Endothelial cell of umbilical vein (primary cell): Measurements from ENCODE around the gene POLA1. TPM values are rescaled to one million over a fixed set of nuclear protein-coding genes. Genes with fewer than 3 reads are reported as not detected.

Source experiments
- BruUV-seq: library from RNA; stranded (reverse); fragments of 400-500 nt; replicated peaks from 2 replicates; lab custom pipeline; 2021; lab: Mats Ljungman, UMichigan
- CTCF ChIA-PET: fragments of 300-600, 350-600 bp; sonication (Branson Sonifier 250); formaldehyde crosslinking; loops from one replicate; lab custom pipeline; 2021; ENCODE audit warnings: antibody characterized with exemption, inconsistent platforms; lab: Charles Lee
- POLR2A ChIA-PET: fragments of 300-600, 350-600 bp; sonication (Branson Sonifier 250); formaldehyde crosslinking; loops from one replicate; lab custom pipeline; 2021; ENCODE audit warnings: antibody characterized with exemption, inconsistent platforms; lab: Charles Lee
- DNase-seq: peaks from one replicate; pipeline ENCODE4 v3.0.0-alpha.2; 2011; ENCODE audit warnings: low read depth, low spot score
- FAIRE-seq: peaks from 2 replicates; lab custom pipeline; 2011; peaks lifted over from hg19 to GRCh38; lab: Jason Lieb, UNC
- H2AFZ ChIP-seq: 2 replicates; pipeline ENCODE4 v1.6.0; 2012; ENCODE audit warnings: low read depth, low read length, control low read depth, inconsistent platforms
- H3K27ac ChIP-seq: 2 replicates; pipeline ENCODE4 v1.5.1; 2011; ENCODE audit warnings: low read depth, mild to moderate bottlenecking, control low read depth, low read length, moderate library complexity; ENCODE audit not compliant: insufficient read depth
- H3K27me3 ChIP-seq, 2 experiments: 2 replicates each; pipeline versions ENCODE4 v1.6.0 to v1.6.1; 2011; ENCODE audit warnings: low read length in 2 of 2, mixed read lengths in 1 of 2; ENCODE audit not compliant: control insufficient read depth in 2 of 2, insufficient read depth in 2 of 2
- H3K36me3 ChIP-seq, 2 experiments: 2 replicates in 1 of 2; 3 replicates in 1 of 2; pipeline ENCODE4 v1.5.1; 2011; ENCODE audit warnings: low read length in 2 of 2, mild to moderate bottlenecking in 1 of 2, moderate library complexity in 1 of 2; ENCODE audit not compliant: control insufficient read depth in 2 of 2, insufficient read depth in 2 of 2; ENCODE audit errors: extremely low read depth in 1 of 2
- H3K4me1 ChIP-seq: 3 replicates; pipeline ENCODE4 v1.5.1; 2011; ENCODE audit warnings: mild to moderate bottlenecking, low read length; ENCODE audit not compliant: control insufficient read depth, insufficient read depth; ENCODE audit errors: extremely low read depth
- H3K4me2 ChIP-seq: 2 replicates; pipeline ENCODE4 v1.6.1; 2011; ENCODE audit warnings: low read length, control low read depth, mixed read lengths; ENCODE audit not compliant: insufficient read depth
- H3K4me3 ChIP-seq, 3 experiments: fragments of 200-600 bp in 1 of 3; sonication (generic), shearing (Covaris generic) in 1 of 3; replicated peaks in 1 of 3; 2 replicates each; pipeline ENCODE4 v1.5.1; 2011 to 2016; ENCODE audit warnings: control low read depth in 3 of 3, low read length in 3 of 3, mild to moderate bottlenecking in 2 of 3, inconsistent platforms in 1 of 3, low read depth in 1 of 3, moderate library complexity in 1 of 3; ENCODE audit not compliant: insufficient read depth in 1 of 3
- H3K79me2 ChIP-seq: 2 replicates; pipeline ENCODE4 v1.6.0; 2012; ENCODE audit warnings: low read length, inconsistent platforms; ENCODE audit not compliant: control insufficient read depth, insufficient read depth
- H3K9ac ChIP-seq: replicated peaks from 2 replicates; pipeline ENCODE3; 2011; ENCODE audit warnings: low read length, control low read depth; ENCODE audit not compliant: insufficient read depth; ENCODE audit errors: extremely low read depth
- H3K9me1 ChIP-seq: replicated peaks from 3 replicates; pipeline ENCODE4 v1.6.0; 2011; ENCODE audit warnings: mild to moderate bottlenecking, low read length; ENCODE audit not compliant: control insufficient read depth, insufficient read depth; ENCODE audit errors: extremely low read depth
- H3K9me3 ChIP-seq: replicated peaks from 2 replicates; pipeline ENCODE4 v1.5.1; 2012; ENCODE audit warnings: low read length, inconsistent platforms; ENCODE audit not compliant: control insufficient read depth, insufficient read depth
- H4K20me1 ChIP-seq: replicated peaks from 2 replicates; pipeline ENCODE3; 2011; ENCODE audit warnings: mild to moderate bottlenecking, low read length; ENCODE audit not compliant: control insufficient read depth, insufficient read depth; ENCODE audit errors: extremely low read depth
- CTCF ChIP-seq, 2 donors: IDR thresholded peaks; 1 replicate in 1 of 2; 2 replicates in 1 of 2; pipeline ENCODE4 v1.5.1; 2011; ENCODE audit warnings: low read length in 2 of 2, mild to moderate bottlenecking in 2 of 2, moderate library complexity in 2 of 2, control low read depth in 1 of 2, inconsistent platforms in 1 of 2, low read depth in 1 of 2; ENCODE audit not compliant: insufficient read depth in 1 of 2; ENCODE audit errors: extremely low read depth in 1 of 2
- FOS ChIP-seq: IDR thresholded peaks from 2 replicates; pipeline ENCODE4 v1.6.1; 2011; ENCODE audit warnings: mild to moderate bottlenecking, low read length, moderate library complexity, borderline replicate concordance; ENCODE audit not compliant: insufficient read depth
- GATA2 ChIP-seq: IDR thresholded peaks from 2 replicates; pipeline ENCODE4 v1.7.0; 2011; ENCODE audit warnings: low read depth, mild to moderate bottlenecking, moderate library complexity, mixed read lengths, low read length; ENCODE audit not compliant: insufficient read length, insufficient read depth
- JUN ChIP-seq: IDR thresholded peaks from 2 replicates; pipeline ENCODE4 v1.6.1; 2011; ENCODE audit warnings: borderline replicate concordance, low read depth; ENCODE audit not compliant: insufficient read length, insufficient read depth
- MAX ChIP-seq: IDR thresholded peaks from 2 replicates; pipeline ENCODE4 v1.6.1; 2011; ENCODE audit not compliant: insufficient read depth, insufficient read length
- MYC ChIP-seq: IDR thresholded peaks from one replicate; pipeline ENCODE4 v1.6.1; 2011; ENCODE audit warnings: mild to moderate bottlenecking, low read depth, low read length
- POLR2A ChIP-seq: IDR thresholded peaks from 2 replicates; pipeline ENCODE4 v1.6.1; 2012; ENCODE audit warnings: low read depth, mild to moderate bottlenecking, control low read depth, low read length
- dilution Hi-C: fragments of 300-500 bp; cut with MboI; formaldehyde crosslinking; loops from one replicate; pipeline ENCODE4 v1.15.0; 2019; ENCODE audit warnings: low sequenced_read_pairs; ENCODE audit not compliant: extremely low pct_ligation_motif_present
- intact Hi-C: fragments of 100-400 bp; cut with micrococcal nuclease; formaldehyde crosslinking; loops from one replicate; pipeline ENCODE4 v1.10.0; 2022
- polyA plus RNA-seq, 4 experiments: library from polyadenylated mRNA; depleted of rRNA in 3 of 4; stranded (reverse) in 3 of 4; unstranded in 1 of 4; fragments of >200 nt; gene quantifications; 2 replicates each; pipeline versions ENCODE4 v1.2.1 to v1.2.3, GENCODE V29; 2011 to 2012; ENCODE audit warnings: missing spikeins in 1 of 4
- total RNA-seq: library from RNA; stranded (reverse); gene quantifications from 2 replicates; pipeline ENCODE4 v1.2.3, GENCODE V29; 2021

Gene POLA1
- total and polyA plus RNA-seq, 2 donors (not counting 3 experiments of a cell fraction or from before 2014, with no cell fraction given): 1.8 to 18.6 TPM

- dilution Hi-C loops (no loop called here), intact Hi-C loops (no loop called here)
- no TSS peak for BruUV-seq
- no peaks in the 10 kb centered on the region for H3K4me1 ChIP-seq
- no peaks in the 10 kb centered on the region for H3K79me2 ChIP-seq
- ChIA-PET POLR2A (no interaction called here), CTCF (interaction anchor here (1.8 kb wide), 1 partner anchor 11 kb away, joined by 11 read pairs; no protein-coding TSS in a partner anchor)
- DNase-seq: no peak
- no peaks in the 10 kb centered on the region for H4K20me1 ChIP-seq
- H3K36me3 ChIP-seq: no peaks in the 10 kb centered on the region
- no peak overlapping the region for H3K4me3 ChIP-seq
- H3K9ac ChIP-seq: no peak overlapping the region
- no peak overlapping the region for H2AFZ ChIP-seq
- TF ChIP-seq POLR2A (no peak), MYC (no peak), MAX (no peak), FOS (no peak), GATA2 (no peak), JUN (no peak), CTCF (IDR thresholded peaks at IDR 0.05; ENCODE audit: extremely low read depth in 1 of 2, insufficient read depth in 1 of 2, low read depth in 1 of 2, low read length in 2 of 2) (no peak)
- no peak overlapping the region for H3K4me2 ChIP-seq
- no peak overlapping the region for H3K27ac ChIP-seq
- H3K9me1 ChIP-seq: no peaks in the 10 kb centered on the region
- no peaks in the 10 kb centered on the region for H3K9me3 ChIP-seq
- no peak for FAIRE-seq
- H3K27me3 ChIP-seq: no peaks in the 10 kb centered on the region
Measured at GRCh38 chrX:24828147-24828546, 134.4 kb downstream of the POLA1 start.
